HAP-1 (cell line): ENCODE data around the gene KIAA1614.

ENCODE experiments used
- DNase-seq, 2 experiments: peaks; one replicate each; pipeline ENCODE4 v3.0.0-alpha.2; 2016 to 2020; ENCODE audit warnings: low spot score in 2 of 2
- H3K27me3 ChIP-seq: fragments of 250-450 bp; sonication (Bioruptor Pico); 2 replicates; pipeline ENCODE4 v1.5.1; 2020; ENCODE audit warnings: low read depth, mild to moderate bottlenecking, moderate library complexity
- H3K36me3 ChIP-seq: fragments of 250-450 bp; sonication (Bioruptor Pico); replicated peaks from 2 replicates; pipeline ENCODE4 v1.5.1; 2020; ENCODE audit warnings: mild to moderate bottlenecking
- H3K4me1 ChIP-seq: fragments of 250-450 bp; sonication (Bioruptor Pico); 2 replicates; pipeline ENCODE4 v1.5.1; 2020; ENCODE audit warnings: mild to moderate bottlenecking
- H3K4me3 ChIP-seq: fragments of 250-450 bp; sonication (Bioruptor Pico); 2 replicates; pipeline ENCODE4 v1.5.1; 2020; ENCODE audit warnings: mild to moderate bottlenecking, moderate library complexity
- H3K9me3 ChIP-seq: fragments of 250-450 bp; sonication (Bioruptor Pico); 2 replicates; pipeline ENCODE4 v1.5.1; 2020; ENCODE audit warnings: mild to moderate bottlenecking, moderate library complexity
- in situ Hi-C: fragments of 300-500 bp; cut with MboI; formaldehyde crosslinking; loops from 3 replicates; pipeline ENCODE4 v1.14.3; 2020; ENCODE audit warnings: low sequenced_read_pairs, inconsistent platforms, mixed read lengths

Gene KIAA1614

GRCh38 chr1:180936110-180937011 is 23.7 kb downstream of the KIAA1614 start:
- in situ Hi-C loops: no loop called here
- no peak for DNase-seq
- Histone ChIP-seq H3K4me3 (no peak overlapping the region), H3K36me3 (no peaks in the 10 kb centered on the region), H3K9me3 (no peaks in the 10 kb centered on the region), H3K4me1 (no peaks in the 10 kb centered on the region), H3K27me3 (no peaks in the 10 kb centered on the region)

DNA sequence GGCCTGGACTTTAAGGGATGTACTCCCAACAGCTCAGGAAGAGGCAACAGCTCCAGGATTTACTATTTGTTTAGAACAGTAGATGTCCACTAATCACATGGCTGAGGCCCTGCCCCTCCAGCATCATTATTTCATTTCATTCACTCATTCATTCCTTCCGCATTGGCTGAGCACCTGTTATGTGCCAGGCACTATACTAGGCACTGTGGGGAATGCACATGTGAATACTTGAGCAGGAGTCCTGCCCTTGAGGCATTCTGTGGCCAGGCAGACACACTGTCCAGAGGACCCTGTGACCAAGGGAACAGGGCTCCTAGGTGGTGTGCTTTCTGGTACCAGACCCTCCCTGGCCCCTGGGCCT is 24.3 kb downstream of the KIAA1614 start:
- no peak for DNase-seq
- H3K36me3 ChIP-seq: no peaks in the 10 kb centered on the region
- H3K9me3 ChIP-seq: no peaks in the 10 kb centered on the region
- H3K4me1 ChIP-seq: no peaks in the 10 kb centered on the region
- no peak overlapping the region for H3K4me3 ChIP-seq
- no peaks in the 10 kb centered on the region for H3K27me3 ChIP-seq
- in situ Hi-C loops: no loop called here

DNA sequence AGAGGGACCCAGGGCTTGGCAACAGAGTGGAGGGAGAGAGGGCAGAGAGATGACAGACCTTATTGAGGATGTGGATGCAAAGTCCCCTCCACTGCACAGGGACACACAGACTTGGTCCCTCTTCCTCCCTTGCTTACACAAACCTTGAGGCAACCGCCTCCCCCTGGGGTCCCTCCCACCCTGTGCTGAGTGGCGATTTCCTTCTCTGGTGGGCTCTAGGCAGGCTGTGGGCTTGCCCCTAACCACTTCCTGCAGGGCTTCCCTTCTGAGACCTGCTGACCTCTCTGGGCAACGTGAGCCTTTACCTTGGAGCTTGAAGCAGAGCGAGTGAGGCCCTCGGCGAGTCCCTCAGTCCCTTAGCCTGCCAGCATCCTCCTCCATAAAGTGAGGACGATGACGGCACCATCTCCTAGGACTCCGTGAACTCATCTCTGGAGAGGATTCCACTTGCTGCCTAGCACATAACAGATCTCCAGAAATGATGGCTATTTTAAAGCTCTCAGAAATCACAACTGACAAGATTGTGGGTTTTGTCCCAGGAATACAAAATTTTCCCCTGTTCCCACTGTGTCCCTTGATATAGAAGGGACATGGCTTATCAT is 25.0 kb downstream of the KIAA1614 start:
- Histone ChIP-seq H3K4me3 (no peak overlapping the region), H3K9me3 (no peaks in the 10 kb centered on the region), H3K36me3 (no peaks in the 10 kb centered on the region), H3K4me1 (no peaks in the 10 kb centered on the region), H3K27me3 (no peaks in the 10 kb centered on the region)
- DNase-seq: no peak
- in situ Hi-C loops: no loop called here

- Histone ChIP-seq H3K27me3 (no peaks in the 10 kb centered on the region), H3K36me3 (no peaks in the 10 kb centered on the region), H3K4me3 (no peak overlapping the region), H3K4me1 (no peaks in the 10 kb centered on the region), H3K9me3 (no peaks in the 10 kb centered on the region)
- in situ Hi-C loops: no loop called here
- DNase-seq: no peak
Observed at GRCh38 chr1:180939073-180939710, 26.5 kb downstream of the KIAA1614 start.

GRCh38 chr1:180939711-180940103 is 27.0 kb downstream of the KIAA1614 start:
- H3K4me1 ChIP-seq: no peaks in the 10 kb centered on the region
- no peaks in the 10 kb centered on the region for H3K9me3 ChIP-seq
- no peaks in the 10 kb centered on the region for H3K36me3 ChIP-seq
- H3K4me3 ChIP-seq: no peak overlapping the region
- H3K27me3 ChIP-seq: no peaks in the 10 kb centered on the region
- DNase-seq: no peak
- in situ Hi-C loops: no loop called here

- no peaks in the 10 kb centered on the region for H3K27me3 ChIP-seq
- no peaks in the 10 kb centered on the region for H3K36me3 ChIP-seq
- no peak for DNase-seq
- no peaks in the 10 kb centered on the region for H3K4me1 ChIP-seq
- no peak overlapping the region for H3K4me3 ChIP-seq
- in situ Hi-C loops: no loop called here
- H3K9me3 ChIP-seq: no peaks in the 10 kb centered on the region
Observed at GRCh38 chr1:180940445-180940844, 27.7 kb downstream of the KIAA1614 start.

DNA sequence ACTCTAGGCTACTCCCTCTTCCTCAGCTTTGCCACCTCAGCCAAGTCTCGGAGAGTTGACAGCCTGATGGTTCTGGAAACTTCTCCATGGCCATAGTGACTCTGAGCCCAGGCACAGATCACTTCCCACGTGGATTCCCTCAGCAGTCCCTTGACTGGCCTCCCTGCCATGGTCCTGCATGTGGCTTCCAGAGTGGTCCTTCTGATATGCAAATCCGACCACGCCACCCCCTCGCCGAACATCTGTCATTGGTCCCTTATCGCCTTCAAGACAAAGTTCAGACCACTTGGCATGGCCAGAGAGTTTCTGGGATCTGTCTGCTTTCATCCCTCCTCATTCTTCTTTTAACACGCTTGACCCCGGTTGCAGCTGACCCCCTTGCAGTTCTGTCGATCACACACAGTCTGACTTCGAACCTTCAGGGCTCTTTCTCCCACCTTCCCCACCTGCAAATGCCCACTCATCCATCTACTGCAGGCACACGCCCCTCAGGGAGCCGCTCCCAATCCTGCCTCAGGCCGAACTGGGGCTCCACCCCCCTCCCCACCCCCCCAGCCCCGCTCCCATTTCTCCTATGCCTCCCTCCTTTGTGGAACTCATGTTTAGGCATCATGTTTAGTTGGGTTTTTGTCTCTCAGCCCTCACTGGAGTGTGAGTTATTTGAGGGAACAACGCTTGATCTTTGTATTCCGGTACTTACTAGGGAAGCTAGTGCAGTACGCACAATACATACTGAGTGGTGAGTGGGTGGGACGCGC is 29.0 kb downstream of the KIAA1614 start:
- Histone ChIP-seq H3K36me3 (no peaks in the 10 kb centered on the region), H3K27me3 (no peaks in the 10 kb centered on the region), H3K4me1 (no peaks in the 10 kb centered on the region), H3K9me3 (0 out of 2 replicates have a peak, but pooled peaks cover 2% of the 10 kb centered on the region), H3K4me3 (no peak overlapping the region)
- in situ Hi-C loops: no loop called here
- no peak for DNase-seq

DNA sequence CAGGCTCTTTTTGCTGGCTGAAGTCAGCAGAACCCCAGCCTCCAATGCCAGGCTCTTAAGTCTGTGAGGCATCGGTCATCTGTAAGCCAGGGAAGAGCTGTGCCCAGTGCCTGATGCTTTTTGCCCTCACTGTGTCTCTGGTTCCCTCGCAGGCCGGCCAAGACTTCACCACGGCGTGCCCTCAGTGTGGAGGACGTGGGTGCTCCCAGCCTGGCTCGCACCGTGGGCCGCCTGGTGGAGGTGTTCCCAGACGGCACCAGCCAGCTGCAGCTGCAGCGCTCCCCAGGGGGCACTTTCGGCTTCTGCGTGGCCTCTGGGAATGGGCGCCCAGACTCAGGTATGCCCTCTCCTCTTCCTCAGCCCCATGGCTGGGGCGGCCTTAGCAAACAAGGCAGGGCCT is 32.5 kb downstream of the KIAA1614 start:
- Histone ChIP-seq H3K4me3 (no peak overlapping the region), H3K36me3 (no peaks in the 10 kb centered on the region), H3K9me3 (0 out of 2 replicates have a peak, but pooled peaks cover 2% of the 10 kb centered on the region), H3K27me3 (no peaks in the 10 kb centered on the region), H3K4me1 (no peaks in the 10 kb centered on the region)
- in situ Hi-C loops: no loop called here
- DNase-seq: no peak

- DNase-seq: no peak
- H3K27me3 ChIP-seq: no peaks in the 10 kb centered on the region
- in situ Hi-C loops: no loop called here
- no peak overlapping the region for H3K4me3 ChIP-seq
- H3K36me3 ChIP-seq: no peaks in the 10 kb centered on the region
- no peaks in the 10 kb centered on the region for H3K4me1 ChIP-seq
- 0 out of 2 replicates have a peak, but pooled peaks cover 2% of the 10 kb centered on the region for H3K9me3 ChIP-seq
Observed at GRCh38 chr1:180945551-180945950, 32.9 kb downstream of the KIAA1614 start.

DNA sequence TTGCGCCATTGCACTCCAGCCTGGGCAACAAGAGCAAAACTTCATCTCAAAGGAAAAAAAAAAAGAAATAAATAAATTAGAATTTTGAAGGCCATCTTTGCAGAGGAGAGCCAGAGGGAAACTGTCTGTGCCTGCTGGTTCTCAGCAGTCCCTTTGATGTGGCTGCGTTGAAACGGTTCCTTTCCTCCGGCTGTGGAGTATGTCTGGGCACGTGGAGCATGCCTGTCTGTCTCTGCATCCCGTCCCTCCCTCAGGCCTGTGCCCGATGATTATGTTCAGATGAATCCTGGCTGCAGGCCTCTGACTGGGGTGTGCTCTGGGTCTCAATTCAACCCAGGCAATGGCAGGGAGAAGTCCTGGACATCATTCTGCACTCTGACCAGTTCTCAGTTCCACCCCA is 33.4 kb downstream of the KIAA1614 start:
- 0 out of 2 replicates have a peak, but pooled peaks cover 2% of the 10 kb centered on the region for H3K9me3 ChIP-seq
- in situ Hi-C loops: no loop called here
- no peak overlapping the region for H3K4me3 ChIP-seq
- DNase-seq: no peak
- H3K27me3 ChIP-seq: no peaks in the 10 kb centered on the region
- H3K4me1 ChIP-seq: no peaks in the 10 kb centered on the region
- H3K36me3 ChIP-seq: no peaks in the 10 kb centered on the region

DNA sequence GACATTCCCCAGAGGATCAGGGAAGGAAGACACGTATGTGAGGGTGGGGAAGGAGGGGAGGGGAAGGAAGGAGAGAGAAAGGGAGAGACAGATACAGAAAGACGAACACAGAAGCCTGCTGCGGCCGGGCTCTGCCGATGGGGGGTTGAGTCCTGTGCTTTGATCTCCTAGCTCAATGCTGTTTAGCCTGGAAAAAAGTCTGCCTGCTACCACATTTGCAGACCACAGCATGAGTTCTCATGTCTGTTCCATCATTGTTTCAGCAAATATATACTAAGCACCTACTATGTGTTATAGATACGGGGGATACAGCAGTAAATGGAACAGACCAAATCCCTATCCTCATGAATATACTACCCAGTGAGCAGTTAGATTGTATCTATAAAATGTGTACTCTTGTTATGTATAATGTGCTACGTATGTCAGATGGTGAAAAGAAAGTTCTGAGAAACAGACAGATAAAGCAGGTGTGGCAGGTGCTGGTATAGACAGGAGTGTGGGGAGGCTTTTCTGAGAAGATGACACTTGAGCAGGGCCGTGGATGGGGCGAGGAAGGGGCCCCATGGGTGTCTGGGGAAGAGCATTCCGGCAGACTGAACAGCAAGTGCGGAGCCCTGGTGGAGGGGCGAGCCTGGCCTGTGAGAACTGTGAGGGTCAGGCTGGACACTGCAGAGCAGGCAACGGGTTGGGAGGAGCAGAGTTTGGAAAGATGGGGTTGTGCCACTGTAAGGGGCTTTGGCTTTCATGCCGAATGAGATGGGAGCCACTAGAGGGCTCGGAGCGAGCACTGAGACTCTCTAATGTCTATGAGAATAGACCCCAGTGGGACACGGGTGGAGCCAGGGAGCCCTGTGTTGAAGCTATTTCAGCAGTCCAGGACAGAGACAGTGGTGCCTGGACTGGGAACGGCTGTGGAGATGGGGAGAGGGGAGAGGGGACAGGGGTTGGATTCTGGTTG is 34.1 kb downstream of the KIAA1614 start:
- in situ Hi-C loops: no loop called here
- DNase-seq: no peak
- H3K27me3 ChIP-seq: no peaks in the 10 kb centered on the region
- H3K4me1 ChIP-seq: no peaks in the 10 kb centered on the region
- H3K9me3 ChIP-seq: 0 out of 2 replicates have a peak, but pooled peaks cover 2% of the 10 kb centered on the region
- no peak overlapping the region for H3K4me3 ChIP-seq
- no peaks in the 10 kb centered on the region for H3K36me3 ChIP-seq

DNA sequence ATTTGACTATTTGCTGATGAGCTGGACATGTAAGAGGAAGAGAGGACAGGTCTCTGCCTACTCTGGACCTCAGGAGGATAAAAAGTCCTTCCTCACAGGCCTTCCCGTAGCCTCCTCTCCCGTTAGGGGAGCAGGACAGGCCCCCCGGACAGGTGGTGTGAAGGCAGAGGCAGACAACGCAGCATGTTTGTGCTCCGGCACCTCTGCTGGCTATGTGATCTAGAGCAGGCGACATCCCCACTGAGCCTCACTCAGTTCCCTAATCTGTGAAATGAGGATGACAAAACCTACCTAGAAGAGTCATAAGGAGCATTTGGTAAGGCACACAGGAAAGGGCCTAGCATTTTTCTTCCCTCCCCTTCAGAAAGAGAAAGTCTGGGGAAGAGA is 34.8 kb downstream of the KIAA1614 start:
- no peak for DNase-seq
- no peaks in the 10 kb centered on the region for H3K4me1 ChIP-seq
- in situ Hi-C loops: no loop called here
- H3K9me3 ChIP-seq: 0 out of 2 replicates have a peak, but pooled peaks cover 2% of the 10 kb centered on the region
- H3K27me3 ChIP-seq: no peaks in the 10 kb centered on the region
- H3K36me3 ChIP-seq: no peaks in the 10 kb centered on the region
- no peak overlapping the region for H3K4me3 ChIP-seq
